CD4-positive, alpha-beta T cell treated with Interleukin-17A for 4 hours (primary cell): ENCODE data around the gene SLMAP.

ENCODE experiments used
- DNase-seq: peaks from one replicate; pipeline ENCODE4 v3.0.0-alpha.2; 2020; ENCODE audit warnings: mixed read lengths

Gene SLMAP

GRCh38 chr3:57896031-57896430, 139.9 kb downstream of the SLMAP start:
- DNase-seq, result no peak

DNA sequence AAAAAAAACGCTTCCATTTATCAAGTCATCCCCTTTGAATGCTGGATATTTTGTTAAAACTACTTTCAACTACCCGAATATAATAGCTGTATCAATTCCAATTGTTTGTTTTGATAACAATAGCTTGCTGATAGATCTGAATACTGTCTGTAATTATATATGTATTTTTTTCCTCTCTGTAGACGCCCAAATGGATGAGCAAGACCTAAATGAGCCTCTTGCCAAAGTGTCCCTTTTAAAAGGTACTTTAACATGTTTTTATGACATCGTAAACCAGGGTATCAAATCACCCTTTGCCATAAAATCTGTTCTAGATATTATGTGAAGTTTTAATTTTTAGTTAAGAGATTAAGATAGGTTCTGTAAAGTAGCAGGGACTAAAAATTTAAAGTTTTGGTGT, 140.6 kb downstream of the SLMAP start:
- no peak for DNase-seq

- DNase-seq, result no peak
These were observed 144.7 kb downstream of the SLMAP start for GRCh38 chr3:57900786-57901185.

DNA sequence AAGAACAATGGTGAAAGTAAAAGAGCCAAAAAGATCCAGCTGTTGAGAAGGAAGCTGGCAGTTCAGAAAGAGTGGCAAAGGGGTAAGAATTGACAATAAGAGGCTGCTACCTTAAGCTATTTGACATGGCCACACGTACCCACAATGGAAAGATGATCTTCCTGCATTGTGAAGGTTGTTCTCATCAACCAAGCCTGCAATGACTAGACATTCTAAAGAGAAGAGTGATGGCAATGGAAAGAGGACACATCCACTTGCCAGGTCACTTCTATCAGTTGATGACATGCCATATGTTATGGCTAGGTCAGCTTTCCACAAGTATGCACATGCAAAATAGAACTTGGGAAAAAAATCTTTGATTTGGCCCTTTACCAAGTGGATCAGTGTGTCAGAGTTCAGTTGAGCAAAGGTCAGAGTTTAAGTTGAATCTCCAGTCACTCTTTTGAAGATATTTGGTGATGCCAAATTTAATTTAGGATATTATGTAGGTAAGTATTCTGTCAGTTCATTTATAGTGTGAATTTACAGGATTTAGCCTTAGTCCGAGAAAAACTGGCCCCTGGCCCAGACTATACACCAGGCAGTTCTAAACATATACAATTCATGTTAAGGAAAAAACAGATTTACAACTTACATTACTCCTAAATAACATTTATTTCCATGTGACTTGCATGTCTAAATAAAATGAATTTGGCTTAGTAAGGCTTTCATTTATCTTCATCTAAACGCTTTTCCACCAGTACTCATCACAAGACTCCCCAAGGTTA, 147.2 kb downstream of the SLMAP start:
- DNase-seq, result no peak

DNA sequence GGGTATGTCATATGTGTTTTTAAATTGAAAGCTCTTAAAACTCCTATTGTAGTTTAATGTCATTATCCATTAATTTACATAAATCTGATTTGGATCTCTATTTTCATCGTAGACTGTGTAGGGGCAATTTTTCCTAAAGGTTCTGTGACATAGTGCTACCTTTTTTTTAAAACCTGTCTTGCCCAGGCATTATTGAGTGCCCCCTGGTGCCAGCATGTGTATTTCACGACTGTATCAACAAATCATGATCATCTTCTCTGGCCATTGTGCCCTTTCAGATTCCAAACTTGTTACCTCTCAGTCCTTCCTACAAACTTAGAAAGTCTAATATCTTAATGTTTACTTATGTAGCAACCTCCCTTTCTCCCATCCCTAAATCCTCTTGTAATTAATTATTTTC, 154.9 kb downstream of the SLMAP start:
- DNase-seq, result peak; percentile 34

DNA sequence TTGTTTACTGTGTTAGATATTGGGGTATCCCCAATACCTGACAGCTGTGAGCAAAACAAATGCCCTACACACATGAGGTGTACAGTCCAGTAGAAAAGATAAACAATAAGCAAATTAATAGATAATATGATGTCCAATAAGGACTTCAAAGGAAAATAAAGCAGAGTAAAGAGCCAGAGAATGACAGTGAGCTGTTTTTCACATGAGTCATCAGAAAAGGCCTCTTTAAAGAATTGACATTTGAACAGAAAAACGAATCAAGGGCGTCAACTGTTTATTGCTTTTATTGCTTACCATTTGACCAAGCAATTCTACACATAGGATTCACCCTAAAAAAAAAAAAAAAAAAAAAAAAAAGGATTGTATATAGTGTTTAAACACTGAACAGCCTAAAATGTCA, 155.5 kb downstream of the SLMAP start:
- no peak for DNase-seq

DNA sequence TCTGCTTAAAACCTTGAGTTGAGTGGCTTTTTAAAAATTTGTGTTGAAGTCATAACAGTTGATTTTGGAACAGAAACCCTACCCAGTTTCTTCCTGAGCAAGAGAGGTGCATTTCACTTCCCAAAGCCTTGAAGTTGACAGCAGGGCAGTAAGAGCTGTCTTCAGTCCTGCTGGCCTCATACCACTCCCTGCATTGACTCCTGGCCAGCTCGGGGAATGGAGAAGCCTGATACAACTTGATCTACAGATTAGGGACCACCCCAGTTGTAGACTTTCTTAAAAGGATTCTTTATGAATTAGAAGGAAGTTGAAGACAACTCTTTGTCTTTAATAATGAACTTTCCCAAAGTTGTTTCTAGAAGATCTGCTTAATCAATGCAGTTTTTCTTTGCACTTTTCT, 161.5 kb downstream of the SLMAP start:
- no peak for DNase-seq

DNA sequence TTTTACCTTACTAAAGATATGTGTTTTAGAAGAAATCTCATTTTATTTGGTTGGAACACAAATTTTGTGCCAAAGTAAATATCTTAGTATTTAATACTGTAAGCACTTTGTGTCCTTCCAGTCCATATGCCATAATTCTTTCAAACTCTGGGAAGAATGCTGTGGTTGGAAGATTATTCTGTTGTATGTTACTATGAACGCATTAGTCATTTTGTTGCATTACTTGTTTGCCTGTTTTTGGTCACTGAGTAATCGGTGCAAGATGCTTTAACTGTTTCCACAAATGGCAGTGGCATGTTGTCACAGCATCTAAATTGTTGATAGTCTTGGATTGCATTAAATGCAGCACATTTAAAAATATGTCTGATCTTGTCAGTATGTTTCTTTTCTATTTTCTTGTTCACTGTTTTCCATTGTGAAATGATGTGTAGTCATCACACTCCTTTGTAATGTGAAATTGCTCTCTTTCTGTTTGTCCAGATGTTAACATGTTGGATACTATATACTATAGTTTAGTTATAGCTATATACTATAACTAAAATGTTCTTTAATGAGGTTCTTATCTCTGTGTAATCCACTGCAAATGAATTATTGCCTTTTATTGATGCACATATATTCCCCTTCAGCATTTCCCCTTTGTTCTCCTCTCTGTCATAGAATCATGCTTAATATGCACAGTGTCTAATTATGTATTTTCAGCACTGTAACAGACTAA, 162.2 kb downstream of the SLMAP start:
- no peak for DNase-seq

DNA sequence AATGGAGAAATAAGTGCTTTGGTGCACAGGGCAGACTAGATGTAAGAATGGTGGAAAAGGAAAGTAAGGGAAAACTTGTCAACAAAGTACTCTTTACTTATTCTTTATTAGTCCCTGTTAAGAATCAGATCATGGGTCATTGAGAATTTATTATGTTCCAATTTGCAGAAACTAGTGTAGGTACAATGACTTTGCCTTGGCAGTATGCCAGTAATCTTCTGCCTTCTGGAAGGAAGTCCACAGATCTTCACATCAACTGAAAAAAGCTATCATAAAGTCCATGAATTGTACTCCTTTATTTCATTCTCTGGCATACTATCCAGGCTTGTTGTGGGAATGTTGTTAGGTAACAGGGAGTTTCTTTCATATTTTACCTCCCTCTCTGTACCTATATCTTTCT, 163.9 kb downstream of the SLMAP start:
- DNase-seq, result no peak

DNA sequence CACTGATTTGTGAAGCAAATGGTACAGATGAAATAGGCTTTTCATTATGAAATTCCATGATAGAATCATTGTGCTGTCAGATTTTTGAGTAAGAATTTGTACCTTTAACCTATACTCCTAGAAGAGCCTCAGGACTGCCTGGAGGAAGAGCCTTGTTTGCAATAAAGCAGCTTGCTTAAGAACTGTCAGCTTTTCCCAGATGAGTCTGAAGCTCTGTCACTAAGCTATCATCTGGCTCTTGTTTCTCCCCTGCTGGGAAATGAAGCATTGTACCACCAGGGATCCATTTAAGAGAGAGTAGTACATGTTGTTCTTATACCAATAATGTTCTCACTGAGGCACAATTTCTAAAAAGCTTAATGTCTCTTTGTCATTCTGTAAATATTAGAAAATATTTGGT, 167.0 kb downstream of the SLMAP start:
- no peak for DNase-seq

- no peak for DNase-seq
These were observed 167.6 kb downstream of the SLMAP start for GRCh38 chr3:57923752-57924151.

- no peak for DNase-seq
These were observed 171.1 kb downstream of the SLMAP start for GRCh38 chr3:57927166-57927565.

GRCh38 chr3:57927916-57928315, 171.8 kb downstream of the SLMAP start:
- DNase-seq, result no peak

GRCh38 chr3:57928511-57928910, 172.4 kb downstream of the SLMAP start:
- DNase-seq, result no peak

GRCh38 chr3:57929988-57930387, 173.9 kb downstream of the SLMAP start:
- no peak for DNase-seq

DNA sequence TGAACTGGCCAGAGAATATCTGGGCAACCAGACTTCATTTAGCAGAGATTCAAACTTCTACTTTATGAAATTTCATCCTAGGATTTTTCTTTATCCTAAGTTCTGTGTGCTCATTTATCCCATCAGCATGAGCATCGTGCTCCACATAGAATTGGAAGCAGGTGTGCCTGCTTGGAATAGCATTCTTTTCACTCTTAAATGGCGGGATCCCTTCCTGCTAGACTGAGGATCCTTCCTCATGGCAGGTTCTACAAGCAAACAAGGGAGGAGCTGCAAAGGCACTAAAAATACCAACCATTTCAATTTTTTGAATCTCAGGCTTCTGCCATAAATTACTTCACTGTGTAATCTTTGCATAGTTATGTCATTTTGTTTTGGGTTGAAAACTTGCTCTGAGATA, 177.5 kb downstream of the SLMAP start:
- DNase-seq, result no peak

GRCh38 chr3:57934373-57934772, 178.3 kb downstream of the SLMAP start:
- no peak for DNase-seq

GRCh38 chr3:57935539-57935938, 179.4 kb downstream of the SLMAP start:
- DNase-seq, result no peak

GRCh38 chr3:57937092-57937491, 181.0 kb downstream of the SLMAP start:
- no peak for DNase-seq

- DNase-seq, result no peak
These were observed 183.7 kb downstream of the SLMAP start for GRCh38 chr3:57939775-57940174.

DNA sequence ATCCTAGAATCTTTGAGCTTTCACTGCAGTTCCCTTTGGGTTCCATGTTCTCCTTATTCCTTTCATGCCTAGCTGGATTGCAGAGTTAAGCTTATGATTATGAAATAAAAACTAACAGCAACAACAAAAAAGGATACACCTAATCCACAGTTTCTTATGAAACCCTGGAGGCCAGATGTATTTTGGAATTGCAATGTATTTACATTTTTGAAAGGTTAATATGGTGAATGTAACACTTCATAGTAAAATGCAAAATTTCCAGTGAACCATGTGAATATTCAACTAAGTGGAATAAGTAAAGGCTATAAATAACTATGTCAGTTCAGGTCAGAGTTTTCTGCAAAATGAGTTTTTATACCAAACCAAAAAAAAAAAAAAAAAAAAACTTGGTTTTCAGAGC, 186.3 kb downstream of the SLMAP start:
- DNase-seq, result no peak

GRCh38 chr3:57942872-57943283, 186.8 kb downstream of the SLMAP start:
- no peak for DNase-seq

GRCh38 chr3:57943525-57944495, 187.7 kb downstream of the SLMAP start:
- no peak for DNase-seq
